DOHH2 (cell line): ENCODE results near the gene YIPF7.

Experiments used
- H3F3A ChIP-seq: fragments of 200-600 bp; sonication (generic), shearing (Covaris generic); 2 replicates; pipeline ENCODE4 v1.6.0; 2016; ENCODE audit warnings: antibody characterized with exemption, mild to moderate bottlenecking; ENCODE audit not compliant: control insufficient read depth, insufficient read depth
- H3K27ac ChIP-seq: fragments of 200-600 bp; sonication (generic); 2 replicates; pipeline ENCODE4 v1.5.1; 2014; ENCODE audit warnings: low read depth, mild to moderate bottlenecking, low read length, moderate library complexity
- H3K27me3 ChIP-seq: fragments of 200-600 bp; sonication (generic); 2 replicates; pipeline ENCODE4 v1.6.1; 2014; ENCODE audit warnings: mild to moderate bottlenecking, low read length, mixed read lengths; ENCODE audit not compliant: control insufficient read depth
- H3K36me3 ChIP-seq: fragments of 200-600 bp; sonication (generic); 2 replicates; pipeline ENCODE4 v1.6.1; 2014; ENCODE audit warnings: mild to moderate bottlenecking, low read length, moderate library complexity, mixed read lengths; ENCODE audit not compliant: control insufficient read depth
- H3K4me1 ChIP-seq: fragments of 200-600 bp; sonication (generic); 2 replicates; pipeline ENCODE4 v1.6.1; 2014; ENCODE audit warnings: mild to moderate bottlenecking, low read length, mixed read lengths; ENCODE audit not compliant: control insufficient read depth
- H3K4me2 ChIP-seq: fragments of 200-600 bp; sonication (generic); 2 replicates; pipeline ENCODE4 v1.6.0; 2014; ENCODE audit warnings: mild to moderate bottlenecking, low read length, moderate library complexity
- H3K4me3 ChIP-seq: fragments of 200-600 bp; sonication (generic); 2 replicates; pipeline ENCODE4 v1.5.1; 2014; ENCODE audit warnings: mild to moderate bottlenecking, low read length, mixed read lengths
- H3K79me2 ChIP-seq: fragments of 200-600 bp; sonication (generic); 2 replicates; pipeline ENCODE4 v1.6.1; 2014; ENCODE audit warnings: mild to moderate bottlenecking, low read length, mixed read lengths; ENCODE audit not compliant: control insufficient read depth
- H3K9me2 ChIP-seq: fragments of 200-600 bp; sonication (generic); replicated peaks from 2 replicates; pipeline ENCODE4 v1.6.1; 2014; ENCODE audit warnings: mild to moderate bottlenecking, low read length, mixed read lengths; ENCODE audit not compliant: control insufficient read depth
- H3K9me3 ChIP-seq: fragments of 200-600 bp; sonication (generic); 2 replicates; pipeline ENCODE4 v1.6.1; 2014; ENCODE audit warnings: antibody characterized with exemption, low read length, mixed read lengths; ENCODE audit not compliant: control insufficient read depth, insufficient read depth
- H4K20me1 ChIP-seq: fragments of 200-600 bp; sonication (generic); 2 replicates; pipeline ENCODE4 v1.6.0; 2014; ENCODE audit warnings: low read depth, mild to moderate bottlenecking, antibody characterized with exemption, low read length, moderate library complexity; ENCODE audit not compliant: control insufficient read depth, insufficient read depth
- EZH2phosphoT487 ChIP-seq: fragments of 200-600 bp; sonication (generic); IDR thresholded peaks from 2 replicates; pipeline ENCODE4 v1.6.1; 2017; ENCODE audit warnings: borderline replicate concordance, mild to moderate bottlenecking, antibody characterized with exemption, low read length, moderate library complexity, mixed read lengths
- TF ChIP-seq, protein P1 (sequence below): fragments of 200-600 bp; sonication (generic); IDR thresholded peaks from one replicate; pipeline ENCODE4 v1.5.1; 2014; ENCODE audit warnings: antibody characterized with exemption, mild to moderate bottlenecking, low read depth, low read length; ENCODE audit not compliant: poor library complexity, severe bottlenecking

Gene YIPF7

DNA sequence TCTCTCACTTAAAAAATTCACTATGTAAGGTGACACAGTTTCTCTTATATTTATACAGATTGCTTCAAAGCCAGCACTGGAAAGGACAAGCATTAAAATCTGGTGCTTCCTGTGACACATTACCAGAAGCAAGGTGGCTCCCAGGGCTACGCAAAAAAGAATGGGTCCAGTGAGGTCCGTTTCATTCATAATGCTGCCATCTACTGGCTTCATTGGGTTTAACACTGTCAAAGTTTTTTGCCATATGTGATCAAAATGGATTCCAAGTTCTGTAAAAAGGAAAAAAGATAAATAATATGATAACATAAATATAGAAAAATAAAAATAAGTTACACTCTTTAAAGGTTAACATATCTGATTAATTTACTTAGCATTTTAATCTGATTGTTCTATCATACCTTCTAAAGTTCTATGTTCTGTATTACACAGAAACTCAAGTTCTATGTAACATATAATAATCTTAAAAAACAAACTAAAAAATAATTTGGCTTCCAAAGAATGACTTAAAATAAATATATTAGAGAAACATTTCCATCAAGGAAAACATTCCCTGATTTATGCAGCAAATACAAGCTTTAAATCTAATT is 22.1 kb downstream of the YIPF7 start:
- no peak overlapping the region for H3K4me3 ChIP-seq
- no peak overlapping the region for H3K27ac ChIP-seq
- TF ChIP-seq, protein P1, sequence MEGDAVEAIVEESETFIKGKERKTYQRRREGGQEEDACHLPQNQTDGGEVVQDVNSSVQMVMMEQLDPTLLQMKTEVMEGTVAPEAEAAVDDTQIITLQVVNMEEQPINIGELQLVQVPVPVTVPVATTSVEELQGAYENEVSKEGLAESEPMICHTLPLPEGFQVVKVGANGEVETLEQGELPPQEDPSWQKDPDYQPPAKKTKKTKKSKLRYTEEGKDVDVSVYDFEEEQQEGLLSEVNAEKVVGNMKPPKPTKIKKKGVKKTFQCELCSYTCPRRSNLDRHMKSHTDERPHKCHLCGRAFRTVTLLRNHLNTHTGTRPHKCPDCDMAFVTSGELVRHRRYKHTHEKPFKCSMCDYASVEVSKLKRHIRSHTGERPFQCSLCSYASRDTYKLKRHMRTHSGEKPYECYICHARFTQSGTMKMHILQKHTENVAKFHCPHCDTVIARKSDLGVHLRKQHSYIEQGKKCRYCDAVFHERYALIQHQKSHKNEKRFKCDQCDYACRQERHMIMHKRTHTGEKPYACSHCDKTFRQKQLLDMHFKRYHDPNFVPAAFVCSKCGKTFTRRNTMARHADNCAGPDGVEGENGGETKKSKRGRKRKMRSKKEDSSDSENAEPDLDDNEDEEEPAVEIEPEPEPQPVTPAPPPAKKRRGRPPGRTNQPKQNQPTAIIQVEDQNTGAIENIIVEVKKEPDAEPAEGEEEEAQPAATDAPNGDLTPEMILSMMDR = peak; percentile 57
- TF ChIP-seq EZH2phosphoT487 = no peak
- no peaks in the 10 kb centered on the region for H3K79me2 ChIP-seq
- H3F3A ChIP-seq = no peaks in the 10 kb centered on the region
- H4K20me1 ChIP-seq = no peaks in the 10 kb centered on the region
- H3K4me1 ChIP-seq = no peaks in the 10 kb centered on the region
- H3K27me3 ChIP-seq = no peaks in the 10 kb centered on the region
- H3K36me3 ChIP-seq = no peaks in the 10 kb centered on the region
- no peaks in the 10 kb centered on the region for H3K9me3 ChIP-seq
- no peaks in the 10 kb centered on the region for H3K9me2 ChIP-seq
- H3K4me2 ChIP-seq = no peak overlapping the region

DNA sequence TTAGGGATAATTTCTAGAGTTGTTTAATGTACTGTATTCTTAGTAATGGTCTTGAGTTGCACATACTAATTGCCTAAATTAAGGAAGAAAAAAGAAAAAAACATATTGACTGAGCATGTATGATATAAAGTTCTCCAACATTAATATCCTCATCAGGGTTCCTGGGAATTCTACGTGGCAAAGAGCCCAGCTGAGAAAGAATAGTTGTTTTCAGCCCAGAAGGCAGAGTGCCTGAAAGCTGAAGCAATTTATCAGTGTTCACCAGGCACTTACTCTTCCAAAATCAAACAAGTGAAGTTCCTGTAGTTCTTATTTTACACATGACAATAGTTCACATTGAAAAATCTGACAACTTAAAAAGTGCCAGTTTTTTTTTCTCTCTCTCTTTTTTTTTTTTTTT is 27.7 kb downstream of the YIPF7 start:
- Histone ChIP-seq H4K20me1 (no peaks in the 10 kb centered on the region), H3K36me3 (no peaks in the 10 kb centered on the region), H3K9me2 (no peaks in the 10 kb centered on the region), H3K27me3 (no peaks in the 10 kb centered on the region), H3K79me2 (no peaks in the 10 kb centered on the region), H3K27ac (no peak overlapping the region), H3K4me1 (no peaks in the 10 kb centered on the region), H3K4me3 (no peak overlapping the region), H3K4me2 (no peak overlapping the region), H3F3A (no peaks in the 10 kb centered on the region), H3K9me3 (no peaks in the 10 kb centered on the region)
- TF ChIP-seq EZH2phosphoT487 = no peak
- TF ChIP-seq, protein P1 = no peak

DNA sequence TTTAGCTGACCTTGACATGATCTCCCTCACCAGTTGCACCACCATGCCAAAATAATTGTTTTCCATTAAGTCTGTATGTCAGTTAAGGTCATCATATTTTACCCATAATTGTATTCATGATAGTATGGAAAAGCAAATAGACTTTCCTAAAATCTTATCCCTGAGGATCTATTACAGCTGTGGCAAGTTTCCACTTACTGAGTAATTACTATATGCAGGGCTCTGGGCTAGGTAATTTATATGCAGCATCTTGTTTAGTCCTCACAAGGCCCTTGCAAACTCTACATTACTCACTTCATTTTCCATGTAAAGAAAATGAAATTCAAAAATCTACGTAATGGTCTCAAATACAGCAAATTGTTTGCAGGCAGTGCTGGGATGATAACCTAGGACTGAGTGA is 34.8 kb downstream of the YIPF7 start:
- no peaks in the 10 kb centered on the region for H3F3A ChIP-seq
- H3K9me3 ChIP-seq = no peaks in the 10 kb centered on the region
- no peaks in the 10 kb centered on the region for H4K20me1 ChIP-seq
- no peaks in the 10 kb centered on the region for H3K36me3 ChIP-seq
- H3K9me2 ChIP-seq = no peaks in the 10 kb centered on the region
- no peaks in the 10 kb centered on the region for H3K27me3 ChIP-seq
- H3K79me2 ChIP-seq = no peaks in the 10 kb centered on the region
- no peak overlapping the region for H3K4me2 ChIP-seq
- TF ChIP-seq, protein P1 = no peak
- no peak for TF ChIP-seq EZH2phosphoT487
- no peaks in the 10 kb centered on the region for H3K4me1 ChIP-seq
- H3K4me3 ChIP-seq = no peak overlapping the region
- H3K27ac ChIP-seq = no peak overlapping the region

DNA sequence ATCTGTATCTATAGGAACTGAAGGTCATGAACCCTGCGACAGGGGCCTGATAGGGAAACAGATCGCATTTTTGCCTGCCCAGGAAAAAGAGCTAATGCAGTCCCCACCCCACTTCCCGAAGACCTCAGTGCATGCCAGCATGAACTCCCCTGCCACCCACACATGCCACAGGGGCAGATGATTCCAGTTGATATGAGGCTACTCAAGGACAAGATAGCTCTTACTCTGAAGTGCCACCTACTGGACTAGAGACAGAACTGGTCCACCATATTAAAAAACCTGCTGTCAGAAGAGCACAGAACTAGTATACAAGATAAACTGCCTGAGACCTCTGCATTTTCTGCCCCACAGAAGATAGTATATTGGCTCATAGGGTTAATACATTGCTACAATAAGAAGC is 68.0 kb downstream of the YIPF7 start:
- H3K9me3 ChIP-seq = no peaks in the 10 kb centered on the region
- no peaks in the 10 kb centered on the region for H3F3A ChIP-seq
- H3K4me3 ChIP-seq = no peak overlapping the region
- H3K9me2 ChIP-seq = no peaks in the 10 kb centered on the region
- no peaks in the 10 kb centered on the region for H4K20me1 ChIP-seq
- H3K79me2 ChIP-seq = no peaks in the 10 kb centered on the region
- no peaks in the 10 kb centered on the region for H3K27me3 ChIP-seq
- TF ChIP-seq EZH2phosphoT487 = no peak
- TF ChIP-seq, protein P1 = peak; percentile 44
- no peaks in the 10 kb centered on the region for H3K36me3 ChIP-seq
- H3K27ac ChIP-seq = no peak overlapping the region
- no peak overlapping the region for H3K4me2 ChIP-seq
- H3K4me1 ChIP-seq = no peaks in the 10 kb centered on the region
